ENCODE measurements around the gene GABRA1. TPM values are rescaled to one million over a fixed set of nuclear protein-coding genes. Genes with fewer than 3 reads are reported as not detected.

Gene GABRA1
- total RNA-seq, 2 donors from 2014 or later, result not detected

GRCh38 chr5:161921781-161922180, 73.9 kb downstream of the GABRA1 start:
- no peaks in the 10 kb centered on the region for H3K36me3 Mint-ChIP-seq (ENCODE audit: low read depth)

GRCh38 chr5:161924270-161924669, 76.3 kb downstream of the GABRA1 start:
- H3K36me3 Mint-ChIP-seq (ENCODE audit: low read depth), result no peaks in the 10 kb centered on the region
- no peaks in the 10 kb centered on the region for H3K27me3 Mint-ChIP-seq
- H3K4me3 Mint-ChIP-seq, result no peak overlapping the region
- H3K9me3 Mint-ChIP-seq, result peaks cover 9% of the 10 kb centered on the region
- no peak overlapping the region for H3K27ac Mint-ChIP-seq
- no peaks in the 10 kb centered on the region for H3K4me1 Mint-ChIP-seq
- ATAC-seq (replicated peaks), result no peak

More at GRCh38 chr5:161921781-161922180, 73.9 kb downstream of the GABRA1 start:
- H3K9me3 Mint-ChIP-seq, result peaks cover 4% of the 10 kb centered on the region
- no peaks in the 10 kb centered on the region for H3K27me3 Mint-ChIP-seq
- no peak for ATAC-seq (replicated peaks)
- no peaks in the 10 kb centered on the region for H3K4me1 Mint-ChIP-seq
- H3K27ac Mint-ChIP-seq, result no peak overlapping the region
- H3K4me3 Mint-ChIP-seq, result no peak overlapping the region

- ATAC-seq (replicated peaks), result no peak
- H3K27me3 Mint-ChIP-seq, result no peaks in the 10 kb centered on the region
- no peak overlapping the region for H3K4me3 Mint-ChIP-seq
- H3K9me3 Mint-ChIP-seq, result peaks cover 9% of the 10 kb centered on the region
- H3K36me3 Mint-ChIP-seq (ENCODE audit: low read depth), result no peaks in the 10 kb centered on the region
- H3K27ac Mint-ChIP-seq, result no peak overlapping the region
- no peaks in the 10 kb centered on the region for H3K4me1 Mint-ChIP-seq
Measured at GRCh38 chr5:161925960-161926359, 78.0 kb downstream of the GABRA1 start.

- Mint-ChIP-seq H3K36me3 (ENCODE audit: low read depth) (no peaks in the 10 kb centered on the region), H3K4me1 (no peaks in the 10 kb centered on the region), H3K9me3 (peaks cover 2% of the 10 kb centered on the region), H3K4me3 (no peak overlapping the region), H3K27ac (no peak overlapping the region), H3K27me3 (no peaks in the 10 kb centered on the region)
- no peak for ATAC-seq (replicated peaks)
Measured at GRCh38 chr5:161934486-161934885, 86.6 kb downstream of the GABRA1 start.

- H3K27ac Mint-ChIP-seq, result no peak overlapping the region
- ATAC-seq (replicated peaks), result no peak
- H3K9me3 Mint-ChIP-seq, result peaks cover 13% of the 10 kb centered on the region
- H3K4me3 Mint-ChIP-seq, result no peak overlapping the region
- H3K27me3 Mint-ChIP-seq, result no peaks in the 10 kb centered on the region
- no peaks in the 10 kb centered on the region for H3K36me3 Mint-ChIP-seq (ENCODE audit: low read depth)
- no peaks in the 10 kb centered on the region for H3K4me1 Mint-ChIP-seq
Measured at GRCh38 chr5:161944974-161945373, 97.1 kb downstream of the GABRA1 start.

GRCh38 chr5:161946911-161947310, 99.0 kb downstream of the GABRA1 start:
- H3K36me3 Mint-ChIP-seq (ENCODE audit: low read depth), result no peaks in the 10 kb centered on the region
- no peak overlapping the region for H3K4me3 Mint-ChIP-seq
- peaks cover 13% of the 10 kb centered on the region for H3K9me3 Mint-ChIP-seq
- no peak overlapping the region for H3K27ac Mint-ChIP-seq
- ATAC-seq (replicated peaks), result no peak
- no peaks in the 10 kb centered on the region for H3K27me3 Mint-ChIP-seq
- H3K4me1 Mint-ChIP-seq, result no peaks in the 10 kb centered on the region

Other genes with a start within 250 kb of the GABRA1 start
- gene GABRA6, start 162.4 kb upstream of the GABRA1 start, total RNA-seq, result not detected
- gene GABRG2, start 219.7 kb downstream of the GABRA1 start, total RNA-seq, result not detected

Measured in activated T-helper 17 cell treated with anti-CD3 and anti-CD28 coated beads, Interleukin-2, amount 50 U/mL, for 72 hours (primary cell).